K562 (cell line): ENCODE measurements around the gene COX6A1. TPM values are rescaled to one million over a fixed set of nuclear protein-coding genes. Genes with fewer than 3 reads are reported as not detected.

Experiments
- ATAC-seq: fragments of 200-7000 bp; cut with Tn5 transposase; 3 replicates; pipeline ENCODE4 v1.9.1; 2020; ENCODE audit warnings: moderate library complexity
- BruUV-seq: library from RNA; stranded (reverse); fragments of 400-500 nt; replicated peaks from 2 replicates; lab custom pipeline; 2021; lab: Mats Ljungman, UMichigan
- CTCF ChIA-PET: fragments of 300-600 bp; formaldehyde crosslinking; extraction: SDS; loops from one replicate; lab custom pipeline; 2021; ENCODE audit warnings: low intra/inter-chr PET ratio; lab: Yijun Ruan, JAX
- POLR2A ChIA-PET: fragments of 300-600, 350-650 bp; sonication (Branson Sonifier 250); formaldehyde crosslinking; extraction: SDS; loops from one replicate; lab custom pipeline; 2021; ENCODE audit warnings: antibody characterized with exemption, inconsistent platforms; lab: Yijun Ruan, JAX
- DNase-seq, 4 experiments: peaks; one replicate each; pipeline versions ENCODE4 v3.0.0 to v3.0.0-alpha.2; 2011 to 2018; ENCODE audit warnings: low spot score in 3 of 4, mixed read lengths in 3 of 4; ENCODE audit errors: extremely low read depth in 1 of 4
- FAIRE-seq: peaks from 2 replicates; lab custom pipeline; 2011; peaks lifted over from hg19 to GRCh38; lab: Jason Lieb, UNC
- H2AFZ ChIP-seq: 2 replicates; pipeline ENCODE4 v1.6.0; 2011; ENCODE audit warnings: low read depth, low read length, control low read depth, inconsistent platforms
- H3K27ac ChIP-seq: fragments of 200-600 bp; 3 replicates; pipeline ENCODE4 v1.8.0; 2011; ENCODE audit warnings: low read depth, mild to moderate bottlenecking, control low read depth, inconsistent platforms, low read length, moderate library complexity, mixed read lengths; ENCODE audit errors: extremely low read depth
- H3K27me3 ChIP-seq, 2 experiments: fragments of 300-600 bp in 1 of 2; 2 replicates in 1 of 2; 3 replicates in 1 of 2; pipeline versions ENCODE4 v1.6.0 to v1.8.0; 2011; ENCODE audit warnings: inconsistent platforms in 2 of 2, low read length in 2 of 2, mild to moderate bottlenecking in 1 of 2, mixed read lengths in 1 of 2, moderate library complexity in 1 of 2; ENCODE audit not compliant: control insufficient read depth in 2 of 2, insufficient read depth in 2 of 2
- H3K36me3 ChIP-seq: fragments of 300-600 bp; 3 replicates; pipeline ENCODE4 v1.8.0; 2011; ENCODE audit warnings: mild to moderate bottlenecking, low read length, inconsistent platforms; ENCODE audit not compliant: control insufficient read depth, insufficient read depth
- H3K4me1 ChIP-seq, 2 experiments: fragments of 200-600 bp in 1 of 2; replicated peaks in 1 of 2; 2 replicates in 1 of 2; 3 replicates in 1 of 2; pipeline versions ENCODE4 v1.5.1 to v1.8.0; 2011; ENCODE audit warnings: inconsistent platforms in 2 of 2, low read length in 2 of 2, mild to moderate bottlenecking in 1 of 2, mixed read lengths in 1 of 2, moderate library complexity in 1 of 2; ENCODE audit not compliant: control insufficient read depth in 2 of 2, insufficient read depth in 2 of 2
- H3K4me2 ChIP-seq: 2 replicates; pipeline ENCODE4 v1.6.1; 2011; ENCODE audit warnings: low read length, control low read depth, inconsistent platforms, mixed read lengths; ENCODE audit not compliant: insufficient read depth
- H3K4me3 ChIP-seq: fragments of 200-600 bp; sonication (generic), shearing (Covaris generic); 2 replicates; pipeline ENCODE4 v1.5.1; 2016; ENCODE audit warnings: control low read depth, inconsistent platforms
- H3K79me2 ChIP-seq: fragments of 200-600 bp; 3 replicates; pipeline ENCODE4 v1.8.0; 2011; ENCODE audit warnings: low read length, inconsistent platforms; ENCODE audit not compliant: control insufficient read depth, insufficient read depth
- H3K9ac ChIP-seq, 2 experiments: 2 replicates each; pipeline versions ENCODE4 v1.6.0 to v1.6.1; 2011; ENCODE audit warnings: low read depth in 2 of 2, low read length in 2 of 2, control low read depth in 1 of 2, inconsistent platforms in 1 of 2, mild to moderate bottlenecking in 1 of 2, mixed read lengths in 1 of 2; ENCODE audit not compliant: insufficient read depth in 1 of 2
- H3K9me1 ChIP-seq: one replicate; pipeline ENCODE4 v1.6.0; 2011; ENCODE audit warnings: inconsistent platforms, mild to moderate bottlenecking, low read length, moderate library complexity; ENCODE audit not compliant: control insufficient read depth, insufficient read depth
- H3K9me3 ChIP-seq: replicated peaks from 2 replicates; pipeline ENCODE4 v1.5.1; 2011; ENCODE audit warnings: low read depth, low read length, inconsistent platforms; ENCODE audit not compliant: control insufficient read depth, insufficient read depth
- H4K20me1 ChIP-seq: replicated peaks from 2 replicates; pipeline ENCODE4 v1.6.1; 2011; ENCODE audit warnings: low read length, inconsistent platforms, mixed read lengths; ENCODE audit not compliant: control insufficient read depth, insufficient read depth
- ADNP ChIP-seq: fragments of 200-800 bp; sonication (Bioruptor generic); IDR thresholded peaks from 2 replicates; pipeline ENCODE4 v1.6.1; 2016; ENCODE audit warnings: missing genetic modification characterization, missing compliant biosample characterization
- BCOR ChIP-seq: fragments of 450-650 bp; IDR thresholded peaks from 2 replicates; pipeline ENCODE4 v1.6.1; 2016
- JUND ChIP-seq, 2 experiments: IDR thresholded peaks; 2 replicates in 1 of 2; 3 replicates in 1 of 2; pipeline ENCODE4 v1.6.1; 2011; ENCODE audit warnings: borderline replicate concordance in 2 of 2, low read depth in 2 of 2, low read length in 2 of 2, improper control_type of control experiment in 1 of 2, missing biosample characterization in 1 of 2, missing genetic modification characterization in 1 of 2, missing genetic modification reagents in 1 of 2
- RBM25 ChIP-seq: fragments of 200-400 bp; formaldehyde crosslinking; IDR thresholded peaks from 2 replicates; pipeline ENCODE4 v1.6.1; 2018; ENCODE audit warnings: low read length, low read depth, moderate library complexity; ENCODE audit not compliant: severe bottlenecking
- ZFP36 ChIP-seq: fragments of 150-350 bp; IDR thresholded peaks from 2 replicates; pipeline ENCODE4 v1.6.1; 2018; ENCODE audit warnings: low read length, low read depth; ENCODE audit not compliant: partially characterized antibody
- ZKSCAN1 ChIP-seq: fragments of 150-350 bp; IDR thresholded peaks from 2 replicates; pipeline ENCODE4 v1.6.1; 2016; ENCODE audit warnings: low read depth, low read length
- WGBS: fragments of 100-300 bp; shearing (Covaris generic); methylation state at CpG from one replicate; pipeline ENCODE4 v1.1.6; 2016; ENCODE audit warnings: low coverage, mixed read lengths; ENCODE audit not compliant: insufficient coverage; ENCODE audit errors: missing lambda C conversion rate; 5-methylcytosine and 5-hydroxymethylcytosine counted together
- in situ Hi-C: fragments of 300-500 bp; cut with MboI; formaldehyde crosslinking; loops from 4 replicates; pipeline ENCODE4 v1.15.0; 2018; ENCODE audit warnings: inconsistent platforms, mixed read lengths
- intact Hi-C: fragments of 100-400 bp; cut with micrococcal nuclease; formaldehyde crosslinking; loops from 2 replicates; pipeline ENCODE4 v1.14.2; 2022
- polyA plus RNA-seq, 8 experiments: library from polyadenylated mRNA; depleted of rRNA in 4 of 8; stranded (reverse) in 5 of 8; unstranded in 3 of 8; fragments of >200 nt; fragmentation: Nextera tagmentation in 2 of 8; fragmentation: Illumina TruSeq in 1 of 8; extraction: Ambion mirVana in 2 of 8; extraction: Trizol in 1 of 8; gene quantifications; 2 replicates each; pipeline versions ENCODE4 v1.2.1 to v1.2.3, GENCODE V29; 2011 to 2014; ENCODE audit warnings: inconsistent platforms in 1 of 8, missing spikeins in 1 of 8
- total RNA-seq, 7 experiments: library from RNA; depleted of rRNA in 6 of 7; stranded (reverse); fragments of >200 nt in 6 of 7; fragmentation: Illumina TruSeq in 2 of 7; extraction: Trizol in 2 of 7; gene quantifications; 2 replicates each; pipeline versions ENCODE4 v1.2.1 to v1.2.3, GENCODE V29; 2011 to 2021; ENCODE audit warnings: low replicate concordance in 1 of 7

COX6A1 gene
- total and polyA plus RNA-seq, 9 of the 15 experiments (the other 6 are each of a cell fraction or from before 2014, with no cell fraction given) = 414 to 4,142 (median 931) TPM

DNA sequence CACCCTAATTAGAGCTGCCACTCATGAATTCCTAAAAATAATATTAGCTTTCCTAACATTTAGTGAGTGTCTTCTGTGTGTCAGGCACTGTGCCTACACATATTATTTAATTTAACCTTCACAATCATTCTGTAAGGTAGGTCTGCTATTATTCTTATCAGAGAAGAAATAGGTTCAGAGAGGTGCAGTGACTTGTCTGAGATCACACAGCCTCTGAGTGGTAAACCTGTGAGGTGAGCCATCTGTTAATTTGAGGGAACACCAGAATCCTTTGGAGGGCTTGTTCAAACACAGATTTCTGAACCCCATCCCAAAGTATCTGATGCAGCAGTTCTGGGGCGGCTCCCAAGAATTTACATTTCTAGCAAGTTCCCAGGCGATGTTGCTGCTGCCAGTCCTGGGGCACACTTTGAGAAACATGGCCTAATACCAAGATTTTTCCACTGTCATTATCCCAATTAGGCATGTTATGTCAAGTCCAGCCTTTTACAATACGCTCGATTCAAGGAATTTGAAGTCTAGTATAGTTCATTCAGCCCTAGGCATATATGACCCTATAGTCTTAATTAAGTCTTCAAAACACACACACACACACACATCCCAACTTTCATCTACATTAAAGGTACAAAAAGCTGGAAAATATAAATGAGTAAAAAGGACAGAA, 19.9 kb upstream of the COX6A1 start:
- Histone ChIP-seq H3K9me1 (no peaks in the 10 kb centered on the region), H3K9me3 (no peaks in the 10 kb centered on the region), H3K4me3 (no peak overlapping the region), H3K9ac (no peak overlapping the region), H3K79me2 (no peaks in the 10 kb centered on the region), H3K27me3 (peaks cover 22 to 25% of the 10 kb centered on the region in 2 experiments), H2AFZ (no peak overlapping the region), H3K4me1 (peaks cover 0 to 4% of the 10 kb centered on the region in 2 experiments; a peak in 1 of 5 replicates), H3K36me3 (no peaks in the 10 kb centered on the region), H3K4me2 (no peak overlapping the region), H3K27ac (no peak overlapping the region), H4K20me1 (no peaks in the 10 kb centered on the region)
- peak; percentile 37; the same call in 1 of the 2 replicates for TF ChIP-seq BCOR
- no peak for TF ChIP-seq ZKSCAN1
- TF ChIP-seq RBM25 = peak; percentile 58
- TF ChIP-seq JUND (IDR thresholded peaks at IDR 0.05; ENCODE audit: borderline replicate concordance, low read depth, low read length) = no peak
- no peak for TF ChIP-seq JUND (tag; IDR thresholded peaks at IDR 0.05; ENCODE audit: borderline replicate concordance, low read depth, low read length)
- peak; percentile 55 for TF ChIP-seq ZFP36
- 0 out of 2 replicates have a peak, but pooled peaks have one; percentile 19 for TF ChIP-seq ADNP
- CTCF ChIA-PET = no interaction called here
- POLR2A ChIA-PET = interaction anchor here (1.3 kb wide), 1 partner anchor 43 kb away, joined by 3 read pairs; no protein-coding TSS in a partner anchor
- no peak for ATAC-seq
- in situ Hi-C loops (no loop called here), intact Hi-C loops (no loop called here)
- no peak for FAIRE-seq
- 16% methylated on average over 4 of the region's 4 CpGs for WGBS
- no TSS peak for BruUV-seq
- no peak for DNase-seq
